Dedifferentiated amniotic fluid mesenchymal stem cell (primary cell): Measurements from ENCODE around the gene DLX2.
A peak's percentile ranks its signal among the peaks of the same experiment; 100 is the strongest.
"Not testable (repeated sequence)": the region's sequence is repeated elsewhere in the genome, so short reads cannot be mapped to it uniquely, and the experiment has no call there.

Experiments used
- DNase-seq: peaks from one replicate; pipeline ENCODE4 v3.0.0-alpha.2; 2016; ENCODE audit errors: extremely low spot score

The DLX2 gene

DNA sequence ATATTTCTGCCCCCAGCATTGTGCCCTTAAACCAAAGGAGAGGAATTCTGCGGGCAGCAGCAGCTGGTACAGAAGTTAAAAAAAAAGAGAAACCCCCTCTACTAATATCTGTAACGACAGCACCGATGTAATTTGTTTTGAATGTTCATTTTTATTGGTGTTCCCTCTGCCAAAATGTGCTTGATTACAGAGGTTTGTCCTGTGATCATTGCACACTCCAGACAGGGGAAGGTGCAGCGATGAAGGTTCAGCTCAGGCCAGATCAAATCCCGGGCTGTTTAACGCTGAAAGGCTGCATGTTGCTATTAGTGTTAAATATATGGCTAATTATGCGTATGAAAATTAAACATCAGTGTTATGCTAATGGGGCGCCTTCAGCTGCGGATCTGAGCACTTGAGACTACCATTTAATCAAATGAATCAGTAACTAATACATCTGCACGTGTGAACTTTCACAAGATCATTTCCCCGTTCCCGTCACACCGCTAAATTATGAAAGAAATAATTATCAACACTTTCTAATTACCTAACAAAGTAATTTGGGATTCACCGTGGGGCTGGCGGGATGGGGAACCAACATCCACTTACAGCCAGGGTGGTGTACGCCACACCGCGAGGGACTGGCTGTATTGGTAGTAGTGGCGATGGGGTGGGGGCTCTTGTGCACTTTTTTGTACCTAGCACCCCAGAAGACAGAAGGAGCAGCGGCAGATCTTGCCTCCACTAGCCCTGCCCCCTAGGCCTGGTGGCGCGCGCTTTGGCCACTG is 18.9 kb downstream of the DLX2 start:
- no peak for DNase-seq

DNA sequence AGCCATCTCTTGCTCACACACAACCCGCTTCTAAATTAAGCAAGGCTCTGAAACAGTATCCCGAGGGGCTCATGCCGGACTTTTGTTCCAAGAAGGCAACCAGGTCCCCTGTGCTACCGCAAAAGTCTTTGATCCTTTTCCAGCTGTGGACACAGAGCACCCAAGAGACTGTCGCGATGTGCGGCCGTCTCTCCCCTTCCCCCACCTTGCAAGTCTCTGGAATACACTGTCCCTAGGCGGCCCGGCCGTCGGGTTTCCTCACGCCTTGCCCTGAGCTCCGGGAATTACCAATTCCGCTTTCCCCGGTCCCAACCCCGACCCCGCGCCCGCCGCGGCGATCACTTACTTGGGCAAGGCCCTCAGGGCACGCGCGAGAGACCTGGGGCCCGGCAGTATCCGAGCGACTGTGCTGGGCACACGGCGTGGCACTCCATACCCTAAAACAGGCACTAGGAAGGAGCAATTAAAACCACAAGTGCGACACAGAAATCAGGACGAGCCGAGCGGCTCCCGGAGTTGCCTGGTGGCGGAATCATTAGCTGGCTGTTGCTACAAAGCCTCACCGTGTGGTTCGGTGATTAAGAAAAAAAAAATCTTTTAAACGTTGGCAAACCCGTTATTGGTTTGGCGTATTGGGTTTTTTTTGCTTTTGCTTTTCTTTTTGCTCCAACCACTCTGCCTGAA is 19.6 kb downstream of the DLX2 start:
- no peak for DNase-seq

GRCh38 chr2:172082105-172082943 is 20.4 kb downstream of the DLX2 start:
- no peak for DNase-seq

- DNase-seq = no peak
Measured at GRCh38 chr2:172081221-172082022, 21.3 kb downstream of the DLX2 start.

GRCh38 chr2:172080641-172081220 is 22.0 kb downstream of the DLX2 start:
- DNase-seq = no peak

DNA sequence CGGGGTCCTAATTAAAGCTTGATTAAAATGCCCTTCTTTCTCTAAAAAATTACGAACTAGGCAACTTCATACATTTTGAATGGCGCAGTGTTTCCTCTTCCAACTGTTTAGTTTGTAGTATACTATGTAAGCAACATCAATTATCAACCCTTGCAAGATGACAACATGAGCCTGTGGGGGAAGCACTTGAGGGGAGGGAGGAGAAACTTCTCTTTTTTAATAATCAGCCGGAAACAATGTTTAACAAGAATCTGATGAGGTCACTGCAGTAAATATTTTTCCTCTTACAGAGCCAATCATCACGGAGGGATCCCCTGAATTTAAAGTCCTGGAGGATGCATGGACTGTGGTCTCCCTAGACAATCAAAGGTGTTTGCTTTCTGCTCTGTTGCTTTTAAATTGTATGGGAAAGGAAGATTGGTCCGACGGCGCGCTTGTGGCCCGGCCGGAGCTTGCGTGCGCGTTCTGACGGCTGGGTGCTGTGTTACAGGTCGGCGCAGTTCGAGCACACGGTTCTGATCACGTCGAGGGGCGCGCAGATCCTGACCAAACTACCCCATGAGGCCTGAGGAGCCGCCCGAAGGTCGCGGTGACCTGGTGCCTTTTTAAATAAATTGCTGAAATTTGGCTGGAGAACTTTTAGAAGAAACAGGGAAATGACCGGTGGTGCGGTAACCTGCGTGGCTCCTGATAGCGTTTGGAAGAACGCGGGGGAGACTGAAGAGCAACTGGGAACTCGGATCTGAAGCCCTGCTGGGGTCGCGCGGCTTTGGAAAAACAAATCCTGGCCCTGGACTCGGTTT is 22.7 kb downstream of the DLX2 start:
- no peak for DNase-seq

DNA sequence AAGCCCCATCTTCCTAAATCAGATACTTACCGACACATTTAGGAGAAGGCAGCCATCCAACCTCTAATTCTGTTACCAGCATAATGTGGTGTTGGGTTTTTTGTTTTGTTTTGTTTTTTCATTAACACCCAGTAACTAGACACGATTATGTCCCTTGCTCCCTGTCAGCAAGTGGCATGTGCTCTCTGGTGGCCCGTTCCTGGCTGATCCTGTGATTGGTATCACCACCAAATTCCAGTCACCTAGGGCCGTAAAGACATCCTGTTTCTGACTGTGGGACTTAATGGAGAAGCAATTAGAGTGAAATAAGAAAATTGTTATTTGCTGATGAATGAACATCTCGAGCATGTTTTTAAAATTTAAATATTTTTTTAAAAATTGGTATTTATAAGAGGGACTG is 23.3 kb downstream of the DLX2 start:
- DNase-seq = no peak

- no peak for DNase-seq
Measured at GRCh38 chr2:172074254-172074653, 28.4 kb downstream of the DLX2 start.

DNA sequence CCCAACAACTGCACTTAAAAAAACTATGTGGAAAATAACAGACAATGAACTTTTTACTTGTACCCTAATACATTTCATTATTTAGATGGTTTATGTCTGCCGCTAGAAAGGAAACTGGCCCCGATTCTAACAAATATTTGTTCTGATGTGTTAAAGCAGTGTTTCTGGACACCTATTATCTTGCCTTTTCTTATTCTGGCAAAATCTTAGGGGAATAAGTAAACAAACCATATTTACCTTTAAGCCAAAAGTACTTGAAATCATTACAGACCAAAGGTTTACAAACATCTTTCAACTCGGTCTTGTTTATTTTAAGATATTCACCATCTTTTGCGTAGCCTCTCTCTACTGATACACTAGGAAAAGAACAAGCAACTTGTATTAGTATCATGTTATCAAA is 29.2 kb downstream of the DLX2 start:
- DNase-seq = no peak

GRCh38 chr2:172072706-172073105 is 30.0 kb downstream of the DLX2 start:
- no peak for DNase-seq

DNA sequence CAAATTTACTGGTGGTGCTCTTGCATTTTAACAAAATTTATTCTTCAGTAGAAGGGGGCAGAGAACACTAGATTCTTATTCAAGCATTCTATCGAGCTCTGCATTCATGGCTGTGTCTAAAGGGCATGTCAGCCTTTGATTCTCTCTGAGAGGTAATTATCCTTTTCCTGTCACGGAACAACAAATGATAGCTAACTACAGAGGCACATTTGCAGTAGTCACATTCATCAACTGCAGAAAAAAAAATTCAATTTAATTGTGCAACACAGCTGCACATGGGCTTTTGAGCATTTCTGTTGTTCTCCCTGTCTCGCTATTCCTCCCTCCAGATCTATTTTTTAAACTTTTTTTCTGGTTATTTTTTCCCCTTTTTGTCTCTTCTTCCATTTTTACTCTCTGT is 30.4 kb downstream of the DLX2 start:
- DNase-seq = no peak

- DNase-seq = no peak
Measured at GRCh38 chr2:172070936-172071335, 31.8 kb downstream of the DLX2 start.

- DNase-seq = not testable (repeated sequence)
Measured at GRCh38 chr2:172067905-172068304, 34.8 kb downstream of the DLX2 start.

GRCh38 chr2:172066394-172066886 is 36.3 kb downstream of the DLX2 start:
- no peak for DNase-seq

- DNase-seq = peak; percentile 13
Measured at GRCh38 chr2:172065111-172065510, 37.6 kb downstream of the DLX2 start.

GRCh38 chr2:172063446-172063845 is 39.3 kb downstream of the DLX2 start:
- peak; percentile 14 for DNase-seq

GRCh38 chr2:172062402-172063004 is 40.2 kb downstream of the DLX2 start:
- DNase-seq = peak; percentile 6

DNA sequence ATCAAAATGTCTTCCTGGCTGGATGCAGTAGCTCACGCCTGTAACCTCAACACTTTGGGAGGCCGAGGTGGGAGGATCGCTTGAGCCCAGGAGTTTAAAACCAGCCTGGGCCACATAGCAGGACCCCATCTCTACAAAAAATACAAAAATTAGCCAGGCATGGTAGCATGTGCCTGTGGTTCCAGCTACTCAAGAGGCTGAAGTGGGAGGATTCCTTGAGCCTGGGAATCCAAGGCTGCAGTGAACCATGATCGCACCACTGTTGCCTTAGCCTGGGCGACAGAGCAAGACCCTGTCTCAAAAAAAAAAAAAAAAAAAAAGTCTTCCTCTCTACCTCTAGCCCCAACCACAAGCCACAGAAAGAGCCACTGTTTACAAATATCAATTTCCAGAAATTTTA is 42.6 kb downstream of the DLX2 start:
- DNase-seq = not testable (repeated sequence)

DNA sequence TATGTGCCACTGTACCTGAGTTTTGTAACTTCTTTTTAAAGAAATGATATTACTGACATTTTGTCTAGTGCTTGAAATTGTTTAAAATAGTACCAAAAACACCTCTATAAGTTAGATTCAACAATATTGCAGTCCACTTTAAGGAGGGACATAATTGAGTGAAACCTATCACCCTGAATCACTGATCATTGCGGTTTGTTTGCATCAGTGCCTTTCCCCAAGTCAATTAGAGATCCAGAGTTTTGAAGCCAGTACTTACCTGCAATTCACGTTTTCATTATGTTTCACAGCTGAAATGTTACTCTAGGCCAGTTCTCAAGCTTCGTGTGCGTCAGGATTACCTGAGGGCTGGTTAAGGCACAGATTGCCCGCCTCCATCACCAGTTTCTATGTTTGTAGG is 44.0 kb downstream of the DLX2 start:
- DNase-seq = peak; percentile 12

DNA sequence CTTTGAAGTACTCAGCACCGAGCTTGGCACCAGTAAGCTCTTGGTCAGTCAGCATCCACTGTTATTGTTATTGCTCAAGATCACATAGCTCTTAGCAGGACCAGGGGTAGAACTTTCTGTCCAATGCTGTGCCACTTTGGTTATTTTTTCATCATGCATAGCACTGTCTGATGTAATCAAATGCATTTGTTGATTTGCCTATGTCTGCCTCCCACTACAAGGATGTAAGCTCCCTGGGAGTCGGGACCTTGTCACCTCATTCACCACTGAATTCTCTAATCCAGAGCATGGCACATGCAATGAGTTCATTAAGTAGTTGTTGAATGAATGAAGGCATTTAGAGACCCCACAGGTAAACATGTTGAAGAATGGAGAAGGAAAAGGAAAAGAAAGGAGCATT is 46.4 kb downstream of the DLX2 start:
- DNase-seq = no peak
